ENCODE results near the gene IGIP.

The IGIP gene

DNA sequence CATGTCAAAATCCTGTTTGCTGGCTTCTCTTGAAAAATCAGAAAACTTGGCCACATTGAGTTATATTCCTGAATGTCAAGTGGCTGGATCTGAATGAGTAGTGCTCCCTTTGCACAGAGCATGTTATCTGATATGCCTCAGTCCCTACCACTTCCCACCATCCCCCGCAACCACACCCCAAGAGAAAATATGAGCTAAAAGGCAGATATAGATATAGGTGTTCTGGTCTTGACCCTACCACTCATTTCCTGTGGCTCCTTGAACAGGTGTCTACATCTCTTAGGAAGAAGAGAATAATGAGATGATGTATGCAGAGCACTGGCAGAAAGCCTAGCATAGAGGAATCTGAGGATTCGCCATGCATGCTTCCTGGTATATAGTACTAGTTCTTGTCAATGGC, 42.6 kb downstream of the IGIP start:
- DNase-seq = no peak

- DNase-seq = no peak
Measured at GRCh38 chr5:140169410-140169809, 43.7 kb downstream of the IGIP start.

DNA sequence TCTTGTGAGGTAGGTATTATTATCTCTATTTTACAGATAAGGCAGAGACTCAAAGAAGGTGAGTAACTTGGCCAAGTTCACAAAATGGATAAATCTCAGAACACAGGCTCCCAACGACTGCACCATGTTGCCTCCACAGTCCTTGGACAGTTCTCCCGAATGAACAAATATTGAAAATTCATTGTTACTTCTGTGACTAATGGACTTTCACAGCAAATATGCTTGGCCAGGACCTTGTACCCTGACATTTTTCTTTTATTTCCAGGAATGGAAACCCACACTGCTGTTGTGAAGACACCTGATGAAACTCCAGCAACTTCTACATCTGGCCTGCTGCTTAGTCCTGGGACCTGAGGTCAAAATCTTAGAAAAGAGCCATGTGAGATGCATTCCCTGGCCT, 46.7 kb downstream of the IGIP start:
- DNase-seq = no peak

GRCh38 chr5:140174014-140174413, 48.3 kb downstream of the IGIP start:
- no peak for DNase-seq

- peak; percentile 59 for DNase-seq
Measured at GRCh38 chr5:140174465-140175366, 49.0 kb downstream of the IGIP start, which contains the start of gene CYSTM1. CYSTM1 (plus strand) TSS chr5:140175188; CDS start chr5:140194466, 19,278 bp downstream.

- peak; percentile 44 for DNase-seq
Measured at GRCh38 chr5:140175367-140176030, 49.8 kb downstream of the IGIP start.

DNA sequence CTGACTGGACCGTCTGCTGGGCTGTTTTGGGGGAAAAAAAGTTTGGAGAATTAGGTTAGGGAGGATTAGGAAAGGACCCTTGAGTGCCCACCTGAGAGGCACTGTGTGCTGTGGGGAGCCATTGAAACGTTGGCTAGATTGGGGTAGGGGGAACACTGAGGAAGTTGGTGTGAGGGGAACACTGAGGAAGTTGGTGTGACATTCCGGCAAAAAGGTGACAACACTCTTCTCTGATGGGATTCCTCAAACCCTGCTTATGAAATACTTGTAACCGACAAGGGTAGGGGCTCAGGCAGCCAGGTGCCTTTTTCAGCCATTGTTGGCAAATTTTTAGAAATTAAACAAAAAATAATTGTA, 50.3 kb downstream of the IGIP start:
- peak; percentile 30 for DNase-seq

- no peak for DNase-seq
Measured at GRCh38 chr5:140178086-140178410, 52.3 kb downstream of the IGIP start.

GRCh38 chr5:140178482-140179116, 52.9 kb downstream of the IGIP start:
- DNase-seq = no peak
